ENCODE results near the gene LARP1B.

LARP1B gene

DNA sequence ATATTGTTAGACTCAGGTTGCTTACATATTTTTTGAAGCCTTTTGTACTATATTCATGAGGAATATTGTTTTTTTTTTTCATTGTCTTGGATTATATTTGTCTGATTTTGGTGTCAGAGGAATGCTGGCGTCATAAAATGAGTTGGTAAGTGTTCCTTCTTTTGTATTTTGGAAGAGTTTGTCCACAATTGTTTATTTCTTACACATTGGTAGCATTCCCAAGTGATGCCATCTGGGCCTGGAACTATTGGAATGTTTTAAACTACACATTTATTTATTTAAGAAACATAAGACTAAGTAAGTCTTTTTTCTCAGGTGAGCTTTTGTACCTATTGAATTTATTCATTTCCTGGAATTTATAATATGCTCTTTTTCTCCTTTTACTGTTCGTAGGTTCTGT is 107.6 kb downstream of the LARP1B start:
- ATAC-seq = no peak
- TF ChIP-seq GLIS3 (CRISPR knock-in tag; IDR thresholded peaks at IDR 0.05) (no peak), PPARA (CRISPR knock-in tag; IDR thresholded peaks at IDR 0.05; ENCODE audit: borderline replicate concordance) (no peak), TCF4 (CRISPR knock-in tag; IDR thresholded peaks at IDR 0.05; ENCODE audit: borderline replicate concordance) (no peak)
- TF ChIP-seq, protein P1, sequence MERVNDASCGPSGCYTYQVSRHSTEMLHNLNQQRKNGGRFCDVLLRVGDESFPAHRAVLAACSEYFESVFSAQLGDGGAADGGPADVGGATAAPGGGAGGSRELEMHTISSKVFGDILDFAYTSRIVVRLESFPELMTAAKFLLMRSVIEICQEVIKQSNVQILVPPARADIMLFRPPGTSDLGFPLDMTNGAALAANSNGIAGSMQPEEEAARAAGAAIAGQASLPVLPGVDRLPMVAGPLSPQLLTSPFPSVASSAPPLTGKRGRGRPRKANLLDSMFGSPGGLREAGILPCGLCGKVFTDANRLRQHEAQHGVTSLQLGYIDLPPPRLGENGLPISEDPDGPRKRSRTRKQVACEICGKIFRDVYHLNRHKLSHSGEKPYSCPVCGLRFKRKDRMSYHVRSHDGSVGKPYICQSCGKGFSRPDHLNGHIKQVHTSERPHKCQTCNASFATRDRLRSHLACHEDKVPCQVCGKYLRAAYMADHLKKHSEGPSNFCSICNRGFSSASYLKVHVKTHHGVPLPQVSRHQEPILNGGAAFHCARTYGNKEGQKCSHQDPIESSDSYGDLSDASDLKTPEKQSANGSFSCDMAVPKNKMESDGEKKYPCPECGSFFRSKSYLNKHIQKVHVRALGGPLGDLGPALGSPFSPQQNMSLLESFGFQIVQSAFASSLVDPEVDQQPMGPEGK (CRISPR knock-in tag; IDR thresholded peaks at IDR 0.05; ENCODE audit: borderline replicate concordance) = no peak

DNA sequence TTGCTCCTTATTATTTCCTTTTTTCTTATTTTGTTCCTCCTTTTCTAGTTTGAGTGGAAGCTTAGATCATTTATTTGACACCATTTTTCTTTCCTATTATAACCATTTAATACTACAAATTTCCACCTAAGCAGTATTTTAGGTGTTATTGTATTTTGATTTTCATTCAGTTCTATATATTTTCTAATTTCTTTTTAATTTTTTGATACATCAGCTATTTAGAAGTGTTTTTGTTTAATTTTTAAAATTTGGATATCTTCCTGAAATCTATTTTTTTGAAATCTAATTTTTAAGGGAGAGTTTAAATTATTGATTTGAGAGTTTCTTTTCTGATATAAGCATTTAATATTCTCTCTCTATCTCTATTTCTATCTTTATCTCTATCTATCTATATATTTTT is 108.1 kb downstream of the LARP1B start:
- TF ChIP-seq, protein P2, sequence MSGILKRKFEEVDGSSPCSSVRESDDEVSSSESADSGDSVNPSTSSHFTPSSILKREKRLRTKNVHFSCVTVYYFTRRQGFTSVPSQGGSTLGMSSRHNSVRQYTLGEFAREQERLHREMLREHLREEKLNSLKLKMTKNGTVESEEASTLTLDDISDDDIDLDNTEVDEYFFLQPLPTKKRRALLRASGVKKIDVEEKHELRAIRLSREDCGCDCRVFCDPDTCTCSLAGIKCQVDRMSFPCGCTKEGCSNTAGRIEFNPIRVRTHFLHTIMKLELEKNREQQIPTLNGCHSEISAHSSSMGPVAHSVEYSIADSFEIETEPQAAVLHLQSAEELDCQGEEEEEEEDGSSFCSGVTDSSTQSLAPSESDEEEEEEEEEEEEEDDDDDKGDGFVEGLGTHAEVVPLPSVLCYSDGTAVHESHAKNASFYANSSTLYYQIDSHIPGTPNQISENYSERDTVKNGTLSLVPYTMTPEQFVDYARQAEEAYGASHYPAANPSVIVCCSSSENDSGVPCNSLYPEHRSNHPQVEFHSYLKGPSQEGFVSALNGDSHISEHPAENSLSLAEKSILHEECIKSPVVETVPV (CRISPR knock-in tag; IDR thresholded peaks at IDR 0.05) = no peak
- no peak for TF ChIP-seq TOX (CRISPR knock-in tag; IDR thresholded peaks at IDR 0.05; ENCODE audit: borderline replicate concordance)
- no peak for TF ChIP-seq ZNF70 (CRISPR knock-in tag; IDR thresholded peaks at IDR 0.05)
- no peak for ATAC-seq

DNA sequence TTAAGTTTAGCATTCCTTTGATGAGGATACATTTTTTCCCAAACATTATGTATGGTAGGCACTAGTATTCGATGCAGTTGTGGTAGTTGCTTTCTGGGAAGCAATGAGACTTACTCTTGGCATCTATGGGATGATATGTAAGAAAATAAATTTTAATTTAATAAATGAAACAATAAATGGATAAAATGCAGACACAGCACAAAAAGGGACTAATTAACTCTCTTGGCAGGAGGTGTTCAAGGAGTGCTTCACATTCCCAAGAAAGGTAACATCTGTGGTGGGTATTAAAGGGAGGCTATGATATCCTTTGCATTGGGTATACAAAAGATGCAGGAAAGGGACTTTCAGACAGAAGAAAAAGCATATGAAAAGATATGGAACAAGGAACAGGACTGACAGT is 115.5 kb downstream of the LARP1B start:
- TF ChIP-seq, protein P3, sequence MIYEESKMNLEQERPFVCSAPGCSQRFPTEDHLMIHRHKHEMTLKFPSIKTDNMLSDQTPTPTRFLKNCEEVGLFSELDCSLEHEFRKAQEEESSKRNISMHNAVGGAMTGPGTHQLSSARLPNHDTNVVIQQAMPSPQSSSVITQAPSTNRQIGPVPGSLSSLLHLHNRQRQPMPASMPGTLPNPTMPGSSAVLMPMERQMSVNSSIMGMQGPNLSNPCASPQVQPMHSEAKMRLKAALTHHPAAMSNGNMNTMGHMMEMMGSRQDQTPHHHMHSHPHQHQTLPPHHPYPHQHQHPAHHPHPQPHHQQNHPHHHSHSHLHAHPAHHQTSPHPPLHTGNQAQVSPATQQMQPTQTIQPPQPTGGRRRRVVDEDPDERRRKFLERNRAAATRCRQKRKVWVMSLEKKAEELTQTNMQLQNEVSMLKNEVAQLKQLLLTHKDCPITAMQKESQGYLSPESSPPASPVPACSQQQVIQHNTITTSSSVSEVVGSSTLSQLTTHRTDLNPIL (CRISPR knock-in tag; IDR thresholded peaks at IDR 0.05; ENCODE audit: low read depth) = no peak
- no peak for TF ChIP-seq PPARA (CRISPR knock-in tag; IDR thresholded peaks at IDR 0.05; ENCODE audit: borderline replicate concordance)
- TF ChIP-seq, protein P4, sequence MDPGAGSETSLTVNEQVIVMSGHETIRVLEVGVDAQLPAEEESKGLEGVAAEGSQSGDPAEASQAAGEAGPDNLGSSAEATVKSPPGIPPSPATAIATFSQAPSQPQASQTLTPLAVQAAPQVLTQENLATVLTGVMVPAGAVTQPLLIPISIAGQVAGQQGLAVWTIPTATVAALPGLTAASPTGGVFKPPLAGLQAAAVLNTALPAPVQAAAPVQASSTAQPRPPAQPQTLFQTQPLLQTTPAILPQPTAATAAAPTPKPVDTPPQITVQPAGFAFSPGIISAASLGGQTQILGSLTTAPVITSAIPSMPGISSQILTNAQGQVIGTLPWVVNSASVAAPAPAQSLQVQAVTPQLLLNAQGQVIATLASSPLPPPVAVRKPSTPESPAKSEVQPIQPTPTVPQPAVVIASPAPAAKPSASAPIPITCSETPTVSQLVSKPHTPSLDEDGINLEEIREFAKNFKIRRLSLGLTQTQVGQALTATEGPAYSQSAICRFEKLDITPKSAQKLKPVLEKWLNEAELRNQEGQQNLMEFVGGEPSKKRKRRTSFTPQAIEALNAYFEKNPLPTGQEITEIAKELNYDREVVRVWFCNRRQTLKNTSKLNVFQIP (CRISPR knock-in tag; IDR thresholded peaks at IDR 0.05; ENCODE audit: borderline replicate concordance, low read depth) = no peak
- no peak for TF ChIP-seq ZFP3 (CRISPR knock-in tag; IDR thresholded peaks at IDR 0.05)
- TF ChIP-seq OSR1 (CRISPR knock-in tag; IDR thresholded peaks at IDR 0.05) = no peak
- ATAC-seq = no peak

DNA sequence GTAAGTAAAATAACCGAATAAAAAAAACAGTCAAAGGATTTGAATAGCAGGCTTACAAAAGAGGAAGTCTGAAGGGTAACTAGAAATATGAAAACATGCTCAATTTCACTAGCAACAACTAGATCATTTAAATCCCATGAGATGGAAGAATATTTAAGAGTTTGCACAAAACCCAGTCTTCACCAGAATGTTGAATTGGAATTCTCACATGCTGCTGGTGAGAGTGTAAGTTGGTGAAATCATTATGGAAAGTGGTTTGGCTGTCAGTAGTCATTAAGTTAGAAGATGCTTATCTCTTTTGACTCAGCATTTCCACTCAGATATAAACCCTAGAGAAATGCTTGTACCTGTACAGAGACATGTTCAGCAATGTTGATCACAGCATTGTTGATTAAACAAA is 116.4 kb downstream of the LARP1B start:
- no peak for TF ChIP-seq ARNTL (CRISPR knock-in tag; IDR thresholded peaks at IDR 0.05; ENCODE audit: borderline replicate concordance, low read depth)
- TF ChIP-seq, protein P3 (CRISPR knock-in tag; IDR thresholded peaks at IDR 0.05; ENCODE audit: low read depth) = no peak
- no peak for TF ChIP-seq ZNF565 (CRISPR knock-in tag; conservative IDR thresholded peaks at IDR 0.05; ENCODE audit: low read depth)
- TF ChIP-seq TOX (CRISPR knock-in tag; IDR thresholded peaks at IDR 0.05; ENCODE audit: borderline replicate concordance) = no peak
- no peak for TF ChIP-seq RARB (CRISPR knock-in tag; IDR thresholded peaks at IDR 0.05)
- no peak for TF ChIP-seq ESRRG (CRISPR knock-in tag; IDR thresholded peaks at IDR 0.05)
- no peak for TF ChIP-seq ZFP3 (CRISPR knock-in tag; IDR thresholded peaks at IDR 0.05)
- TF ChIP-seq, protein P1 (CRISPR knock-in tag; IDR thresholded peaks at IDR 0.05; ENCODE audit: borderline replicate concordance) = no peak
- TF ChIP-seq ZNF8 (CRISPR knock-in tag; IDR thresholded peaks at IDR 0.05) = no peak
- TF ChIP-seq CSDC2 (CRISPR knock-in tag; IDR thresholded peaks at IDR 0.05) = no peak
- no peak for TF ChIP-seq SNAI2 (CRISPR knock-in tag; IDR thresholded peaks at IDR 0.05)
- no peak for TF ChIP-seq GLIS3 (CRISPR knock-in tag; IDR thresholded peaks at IDR 0.05)
- TF ChIP-seq, protein P4 (CRISPR knock-in tag; IDR thresholded peaks at IDR 0.05; ENCODE audit: borderline replicate concordance, low read depth) = no peak
- TF ChIP-seq, protein P2 (CRISPR knock-in tag; IDR thresholded peaks at IDR 0.05) = no peak
- no peak for TF ChIP-seq PPARA (CRISPR knock-in tag; IDR thresholded peaks at IDR 0.05; ENCODE audit: borderline replicate concordance)
- no peak for TF ChIP-seq TCF4 (CRISPR knock-in tag; IDR thresholded peaks at IDR 0.05; ENCODE audit: borderline replicate concordance)
- no peak for TF ChIP-seq ISL1 (CRISPR knock-in tag; IDR thresholded peaks at IDR 0.05)
- no peak for ATAC-seq

All from SK-N-SH treated with all-trans-retinoic acid at 6 μM for 48 hours (cell line).